Astrocyte (in vitro differentiated cells and primary cell): ENCODE measurements around the gene WSCD1.

ENCODE experiments used
- CTCF ChIP-seq: IDR thresholded peaks from 2 replicates; pipeline ENCODE4 v1.5.1; 2011; ENCODE audit warnings: low read depth, mild to moderate bottlenecking, inconsistent platforms, low read length, moderate library complexity; ENCODE audit not compliant: insufficient read depth
- EZH2 ChIP-seq: IDR thresholded peaks from 2 replicates; pipeline ENCODE4 v1.6.1; 2012; ENCODE audit warnings: mild to moderate bottlenecking, low read length, inconsistent platforms; ENCODE audit not compliant: insufficient read depth

- no peak for TF ChIP-seq CTCF
- no peak for TF ChIP-seq EZH2
These were observed 23.7 kb upstream of the WSCD1 start for GRCh38 chr17:6046431-6046830.
